ENCODE results near the gene TMEM97. TPM values are rescaled to one million over a fixed set of nuclear protein-coding genes. Genes with fewer than 3 reads are reported as not detected.

The TMEM97 gene
- total RNA-seq, 4 donors from 2014 or later = 6.8 to 16.4 (median 13.0) TPM

GRCh38 chr17:28370744-28371103 is 51.7 kb downstream of the TMEM97 start:
- TF ChIP-seq CTCF (IDR thresholded peaks at IDR 0.05) (no peak), POLR2A (IDR thresholded peaks at IDR 0.05) (no peak)
- no peak for DNase-seq
- WGBS, 2 donors = 18 to 56% methylated on average over 1 of the region's 1 CpG
- H3K4me3 ChIP-seq = peak overlapping the region in 1 of 4 donors; percentile 69
- peaks cover 12 to 36% (median 17%) of the 10 kb centered on the region in 3 donors for H3K4me1 ChIP-seq
- intact Hi-C loops (cut with DNase I) = no loop called here
- peak overlapping the region; percentile 30 to 80 (median 78) for H3K27ac ChIP-seq
- H3K27me3 ChIP-seq = peaks cover 0 to 10% (median 0%) of the 10 kb centered on the region in 4 donors
- no peaks in the 10 kb centered on the region for H3K36me3 ChIP-seq
- no peaks in the 10 kb centered on the region for H3K9me3 ChIP-seq

GRCh38 chr17:28371245-28372202 is 52.5 kb downstream of the TMEM97 start, which contains the start of gene SARM1:
TSS of gene SARM1 (plus strand) at chr17:28371694. CDS start at chr17:28372033, 339 bp downstream.
- H3K36me3 ChIP-seq = no peaks in the 10 kb centered on the region
- H3K4me3 ChIP-seq = peak within 1 kb of the TSS; percentile 38 to 69 (median 56)
- no peak for TF ChIP-seq POLR2A (IDR thresholded peaks at IDR 0.05)
- TF ChIP-seq CTCF (IDR thresholded peaks at IDR 0.05) = no peak
- peaks cover 12 to 36% (median 17%) of the 10 kb centered on the region in 3 donors for H3K4me1 ChIP-seq
- peak within 1 kb of the TSS; percentile 46 to 80 (median 78) for H3K27ac ChIP-seq
- WGBS, 2 donors = 0 to 1% methylated on average over 27 to 38 of the region's 80 CpGs
- intact Hi-C loops (cut with DNase I) = no loop called here
- peaks cover 0 to 10% (median 0%) of the 10 kb centered on the region in 4 donors for H3K27me3 ChIP-seq
- DNase-seq = peak; percentile 33
- H3K9me3 ChIP-seq = no peaks in the 10 kb centered on the region

- Histone ChIP-seq H3K4me1 (peaks cover 12 to 36% (median 17%) of the 10 kb centered on the region in 3 donors), H3K27ac (peak overlapping the region in 3 of 4 donors; percentile 46 to 80 (median 78)), H3K27me3 (peaks cover 0 to 10% (median 0%) of the 10 kb centered on the region in 4 donors), H3K9me3 (no peaks in the 10 kb centered on the region), H3K36me3 (no peaks in the 10 kb centered on the region), H3K4me3 (peak overlapping the region; percentile 38 to 69 (median 56))
- no peak for TF ChIP-seq POLR2A (IDR thresholded peaks at IDR 0.05)
- TF ChIP-seq CTCF (IDR thresholded peaks at IDR 0.05) = no peak
- 29 to 70% methylated on average over 6 to 9 of the region's 53 CpGs for WGBS, 2 donors
- DNase-seq = no peak
- intact Hi-C loops (cut with DNase I) = no loop called here
Measured at GRCh38 chr17:28372203-28372944, 53.4 kb downstream of the TMEM97 start.

- H3K27ac ChIP-seq = no peak overlapping the region
- H3K4me1 ChIP-seq = peaks cover 12 to 36% (median 17%) of the 10 kb centered on the region in 3 donors
- 86 to 93% methylated on average over 2 to 6 of the region's 6 CpGs for WGBS, 2 donors
- no peak for DNase-seq
- H3K4me3 ChIP-seq = peak overlapping the region in 2 of 4 donors; percentile 59 to 69
- TF ChIP-seq CTCF (IDR thresholded peaks at IDR 0.05) = no peak
- TF ChIP-seq POLR2A (IDR thresholded peaks at IDR 0.05) = no peak
- intact Hi-C loops (cut with DNase I) = no loop called here
- no peaks in the 10 kb centered on the region for H3K9me3 ChIP-seq
- H3K36me3 ChIP-seq = no peaks in the 10 kb centered on the region
- peaks cover 0 to 10% (median 0%) of the 10 kb centered on the region in 4 donors for H3K27me3 ChIP-seq
Measured at GRCh38 chr17:28372945-28373274, 53.9 kb downstream of the TMEM97 start.

Other genes starting within 250 kb of the TMEM97 start
- gene IFT20, start 16.3 kb downstream of the TMEM97 start, total RNA-seq = 10 to 100 TPM in 3 of 4 donors, 1 to 10 TPM in 1; 8.5 to 31.5 (median 17.1) TPM
- 10 to 100 TPM; 24.6 to 38.5 (median 30.4) TPM for gene TNFAIP1, start 16.6 kb downstream of the TMEM97 start, total RNA-seq
- gene POLDIP2, start 38.3 kb downstream of the TMEM97 start, total RNA-seq = 100 to 1,000 TPM in 1 of 4 donors, 10 to 100 TPM in 3; 66.8 to 102 (median 90.9) TPM
- not detected for gene SEBOX, start 46.0 kb downstream of the TMEM97 start, total RNA-seq
- under 1 TPM in 1 of 4 donors, not detected in 3; 0.19 TPM for gene VTN, start 51.1 kb downstream of the TMEM97 start, total RNA-seq
- gene SARM1, start 52.5 kb downstream of the TMEM97 start, total RNA-seq = 1 to 10 TPM; 1.1 to 7.2 (median 2.5) TPM
- gene SLC46A1, start 87.0 kb downstream of the TMEM97 start, total RNA-seq = 1 to 10 TPM in 2 of 4 donors, under 1 TPM in 2; 0.83 to 4.0 (median 1.6) TPM
- gene SLC13A2, start 154.4 kb downstream of the TMEM97 start, total RNA-seq = not detected
- 10 to 100 TPM; 10.5 to 17.0 (median 14.8) TPM for gene FOXN1, start 187.1 kb downstream of the TMEM97 start, total RNA-seq
- gene UNC119, start 233.4 kb downstream of the TMEM97 start, total RNA-seq = 10 to 100 TPM; 17.4 to 25.3 (median 21.1) TPM